Activated T-helper 1 cell treated with Interleukin-2 at 50 U/mL for 16 hours (primary cell): ENCODE data around the gene RASGEF1B.
"Not testable (repeated sequence)": the region's sequence is repeated elsewhere in the genome, so short reads cannot be mapped to it uniquely, and the experiment has no call there.

Experiments used
- DNase-seq: peaks from one replicate; pipeline ENCODE4 v3.0.0-alpha.2; 2020; ENCODE audit warnings: low read depth

Gene RASGEF1B

GRCh38 chr4:81498046-81498445 lies 26.3 kb upstream of the RASGEF1B start:
- no peak for DNase-seq

DNA sequence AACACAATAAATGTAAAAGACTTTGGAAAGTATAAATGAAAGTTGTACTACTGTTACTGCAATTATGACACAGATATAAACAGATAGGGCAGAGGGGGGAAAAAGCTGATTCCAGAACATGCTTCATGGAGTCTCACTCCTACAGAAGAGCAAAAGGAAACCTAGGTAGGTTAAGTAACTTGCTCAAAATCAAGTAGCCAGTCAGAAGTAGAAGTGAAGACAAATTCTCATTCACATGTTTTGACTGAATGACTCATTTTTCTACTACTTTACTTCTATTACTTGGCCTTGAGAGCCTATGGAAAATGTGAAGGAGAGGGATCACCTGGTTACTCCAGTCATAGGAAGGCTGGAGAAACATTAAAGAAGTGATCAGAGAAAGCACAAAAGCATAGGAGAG lies 23.6 kb upstream of the RASGEF1B start:
- no peak for DNase-seq

GRCh38 chr4:81494031-81494431 lies 22.3 kb upstream of the RASGEF1B start:
- DNase-seq, result no peak

- no peak for DNase-seq
Measured at GRCh38 chr4:81492606-81493230, 21.0 kb upstream of the RASGEF1B start.

DNA sequence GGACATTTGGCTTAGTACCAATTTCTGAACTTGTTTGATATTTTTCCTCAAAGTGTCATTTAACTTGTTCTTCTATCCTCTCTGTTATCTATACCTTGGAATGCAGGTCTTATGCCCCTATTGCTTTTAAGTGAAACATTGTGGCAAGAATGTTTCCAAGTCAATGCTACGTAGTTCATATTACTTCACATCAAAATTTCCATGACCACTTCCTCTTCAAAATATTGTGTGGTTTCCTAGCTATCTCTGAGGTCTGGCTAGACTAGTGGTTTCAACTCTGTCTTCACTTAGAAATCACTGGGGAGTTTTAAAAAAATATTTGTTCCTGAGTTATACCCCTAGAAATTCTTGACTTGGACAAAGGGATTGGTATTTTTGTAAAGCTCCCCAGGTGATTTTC lies 20.2 kb upstream of the RASGEF1B start:
- no peak for DNase-seq

DNA sequence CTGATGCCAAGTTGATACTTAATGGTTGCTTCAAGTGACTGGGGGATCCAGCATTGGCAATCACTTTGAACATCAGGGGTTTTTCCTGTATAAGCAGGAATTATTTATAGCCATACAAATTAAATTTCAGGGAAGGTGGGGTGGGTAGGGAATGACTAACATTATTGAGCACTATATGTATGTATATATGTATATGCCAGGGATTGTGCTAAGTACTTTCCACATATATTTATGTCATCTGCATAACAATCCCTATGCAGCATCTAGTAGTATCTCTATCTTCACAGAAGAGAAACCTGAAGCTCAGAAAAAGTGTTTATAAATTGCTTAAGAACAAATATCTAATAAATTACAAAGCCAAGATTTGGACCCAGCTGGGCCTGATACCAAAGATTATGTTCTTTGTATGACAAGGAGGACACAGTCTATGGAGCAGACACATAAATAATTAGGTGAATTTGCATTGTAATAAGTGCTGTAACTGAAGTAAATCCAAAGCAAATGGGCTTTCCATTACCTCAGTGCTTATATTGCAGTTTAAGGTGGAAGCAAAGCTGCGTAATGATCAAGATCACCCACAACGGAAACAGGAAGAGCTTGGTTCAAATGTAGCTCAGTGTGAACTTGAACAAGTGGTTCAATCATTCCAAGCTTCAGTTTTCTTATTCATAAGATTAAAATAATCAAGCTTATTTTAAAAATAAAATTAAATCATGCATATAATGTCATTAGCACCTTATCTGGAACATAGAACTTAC lies 18.9 kb upstream of the RASGEF1B start:
- no peak for DNase-seq

DNA sequence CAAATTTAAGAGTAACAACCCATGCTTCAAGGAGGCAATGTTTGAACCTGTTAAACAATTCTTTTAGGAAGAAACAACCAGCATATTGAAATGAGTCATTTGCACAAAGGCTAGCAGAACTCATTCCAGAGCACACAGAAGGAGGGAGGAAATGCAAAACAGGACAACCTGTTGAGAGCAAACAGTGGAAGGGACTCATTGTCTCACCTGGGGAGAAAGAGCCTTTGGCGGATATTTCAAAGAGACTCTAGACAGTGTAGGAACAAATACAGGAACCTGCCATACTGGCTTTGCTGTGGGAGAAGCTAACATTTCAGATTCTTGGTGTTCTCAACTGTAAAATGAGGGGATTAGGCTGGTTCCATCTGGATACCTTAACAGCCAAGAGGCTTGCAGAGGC lies 14.8 kb upstream of the RASGEF1B start:
- no peak for DNase-seq

- no peak for DNase-seq
Measured at GRCh38 chr4:81485310-81485980, 13.7 kb upstream of the RASGEF1B start.

DNA sequence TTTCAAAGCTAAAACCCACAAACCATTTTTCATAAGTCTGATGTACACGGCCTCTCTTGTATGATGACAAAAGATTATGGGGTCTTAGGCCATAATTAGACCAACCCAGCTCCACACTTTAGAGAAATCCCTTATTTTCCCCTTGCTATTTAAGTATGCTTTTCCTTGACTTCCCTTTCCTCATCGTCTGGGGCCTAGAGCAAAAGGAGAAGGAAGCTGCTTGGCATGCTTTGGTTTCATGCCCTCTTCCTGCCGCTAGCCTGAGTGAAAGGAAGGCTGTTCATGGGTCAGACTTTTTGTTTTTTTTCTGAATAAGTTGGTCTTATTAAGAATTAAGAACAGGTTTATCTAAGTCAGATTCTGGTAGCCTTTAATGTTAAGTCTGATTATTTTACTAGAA lies 10.6 kb upstream of the RASGEF1B start:
- DNase-seq, result no peak

DNA sequence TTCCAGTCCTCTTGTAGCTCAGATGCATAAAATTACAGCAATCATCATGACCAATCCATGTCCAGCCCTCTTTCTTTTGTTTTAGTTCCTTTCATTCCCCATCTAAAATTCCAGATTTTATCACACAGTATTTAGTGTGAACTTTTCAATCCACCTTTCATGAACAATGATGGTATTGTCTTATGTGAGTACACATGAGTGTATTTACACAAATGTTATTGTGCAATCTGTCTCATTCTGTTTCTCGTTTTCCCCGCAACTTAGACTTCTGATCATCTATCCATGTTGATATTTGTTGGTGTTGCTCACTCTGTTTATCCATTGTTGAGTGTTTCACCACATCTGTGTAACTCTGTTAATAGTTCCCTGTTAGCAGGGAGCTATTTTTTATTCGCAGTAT lies 9.4 kb upstream of the RASGEF1B start:
- DNase-seq, result no peak

DNA sequence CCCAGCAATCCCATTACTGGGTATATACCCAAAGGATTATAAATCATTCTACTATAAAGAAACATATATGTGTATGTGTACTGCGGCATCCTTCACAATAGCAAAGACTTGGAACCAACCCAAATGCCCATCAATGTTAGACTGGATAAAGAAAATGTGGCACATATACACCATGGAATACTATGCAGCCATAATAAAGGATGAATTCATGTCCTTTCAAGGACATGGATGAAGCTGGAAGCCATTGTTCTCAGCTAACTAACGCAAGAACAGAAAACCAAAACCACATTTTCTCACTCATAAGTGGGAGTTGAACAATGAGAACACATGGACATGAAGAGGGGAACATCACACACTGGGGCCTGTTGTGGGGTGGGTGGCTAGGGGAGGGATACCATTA lies 7.9 kb upstream of the RASGEF1B start:
- not testable (repeated sequence) for DNase-seq

DNA sequence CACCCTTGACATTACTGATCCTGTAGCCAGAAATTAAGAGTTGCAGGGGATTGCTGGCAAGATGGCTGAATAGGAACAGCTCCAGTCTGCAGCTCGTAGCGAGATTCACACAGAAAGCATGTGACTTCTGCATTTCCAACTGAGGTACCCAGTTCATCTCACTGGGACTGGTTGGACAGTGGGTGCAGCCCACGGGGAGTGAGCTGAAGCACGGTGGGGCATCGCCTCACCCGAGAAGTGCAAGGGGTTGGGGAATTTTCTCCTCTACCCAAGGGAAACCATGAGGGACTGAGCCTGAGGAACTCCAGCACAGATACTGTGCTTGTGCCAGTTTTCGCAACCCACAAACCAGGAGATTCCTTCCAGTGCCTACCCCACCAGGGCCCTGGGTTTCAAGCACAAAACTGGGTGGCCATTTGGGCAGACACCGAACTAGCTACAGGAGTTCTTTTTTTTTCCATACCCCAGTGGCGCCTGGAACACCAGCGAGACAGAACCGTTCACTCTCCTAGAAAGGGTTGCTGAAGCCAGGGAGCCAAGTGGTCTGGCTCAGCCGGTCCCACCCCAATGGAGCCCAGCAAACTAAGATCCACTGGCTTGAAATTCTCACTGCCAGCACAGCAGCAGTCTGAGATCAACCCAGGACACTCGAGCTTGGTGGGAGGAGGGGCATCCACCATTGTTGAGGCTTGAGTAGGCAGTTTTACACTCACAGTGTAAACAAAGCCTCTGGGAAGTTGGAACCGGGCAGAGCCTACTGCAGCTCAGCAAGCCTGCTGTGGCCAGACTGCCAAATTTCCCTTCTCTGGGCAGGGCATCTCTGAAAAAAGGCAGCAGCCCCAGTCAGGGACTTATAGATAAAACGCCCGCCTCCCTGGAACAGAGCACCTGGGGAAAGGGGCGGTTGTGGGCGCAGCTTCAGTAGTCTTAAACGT lies 1.9 kb upstream of the RASGEF1B start:
- not testable (repeated sequence) for DNase-seq

GRCh38 chr4:81472281-81473182 lies 825 bp upstream of the RASGEF1B start:
- DNase-seq, result no peak

DNA sequence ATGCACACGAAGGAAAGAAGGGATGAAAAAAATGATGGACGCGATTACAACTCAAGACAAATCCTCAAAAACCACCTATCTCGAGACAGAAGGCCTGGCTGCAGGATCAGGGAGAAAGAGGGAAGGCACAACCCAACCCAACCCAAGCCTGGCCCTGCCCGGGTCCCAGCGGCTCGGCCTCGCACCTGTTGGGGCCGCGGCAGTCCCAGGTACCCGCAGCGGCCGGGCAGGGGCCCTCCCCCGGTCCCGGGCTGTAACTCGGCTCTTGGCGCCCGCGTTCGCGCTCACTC lies 464 bp downstream of the RASGEF1B start:
- no peak for DNase-seq

GRCh38 chr4:81470456-81471297 lies 1.0 kb downstream of the RASGEF1B start:
- DNase-seq, result no peak

GRCh38 chr4:81469781-81470455 lies 1.8 kb downstream of the RASGEF1B start:
- no peak for DNase-seq

- DNase-seq, result no peak
Measured at GRCh38 chr4:81468678-81469077, 3.0 kb downstream of the RASGEF1B start.

DNA sequence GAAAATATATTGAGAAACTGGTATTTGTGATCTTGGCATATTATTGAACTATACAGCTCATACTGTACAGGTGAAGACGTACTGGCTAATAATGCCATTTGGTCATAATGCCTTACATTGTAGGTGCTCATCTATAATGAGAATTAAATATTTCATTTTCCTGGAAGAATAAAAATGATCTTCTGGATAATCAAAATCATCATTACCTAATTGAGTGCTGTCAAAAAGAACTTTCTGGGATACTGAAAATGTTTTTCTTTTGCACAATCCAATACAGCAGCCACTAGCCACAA lies 4.1 kb downstream of the RASGEF1B start:
- no peak for DNase-seq

GRCh38 chr4:81466841-81467671 lies 4.7 kb downstream of the RASGEF1B start:
- DNase-seq, result peak; percentile 20
